ENCODE measurements around the gene NAT10.
"Not testable (repeated sequence)": the region's sequence is repeated elsewhere in the genome, so short reads cannot be mapped to it uniquely, and the experiment has no call there.

The NAT10 gene

GRCh38 chr11:34167961-34168360 lies 62.5 kb downstream of the NAT10 start:
- DNase-seq (ENCODE audit: low read depth, low spot score) = no peak

GRCh38 chr11:34168642-34169420 lies 63.4 kb downstream of the NAT10 start:
- no peak for DNase-seq (ENCODE audit: low read depth, low spot score)

GRCh38 chr11:34169686-34170085 lies 64.3 kb downstream of the NAT10 start:
- DNase-seq (ENCODE audit: low read depth, low spot score) = no peak

GRCh38 chr11:34173050-34173449 lies 67.6 kb downstream of the NAT10 start:
- DNase-seq (ENCODE audit: low read depth, low spot score) = no peak

GRCh38 chr11:34174412-34175041 lies 69.1 kb downstream of the NAT10 start:
- DNase-seq (ENCODE audit: low read depth, low spot score) = peak; percentile 47

- no peak for DNase-seq (ENCODE audit: low read depth, low spot score)
Measured at GRCh38 chr11:34175284-34176019, 70.0 kb downstream of the NAT10 start.

GRCh38 chr11:34176751-34177209 lies 71.4 kb downstream of the NAT10 start:
- no peak for DNase-seq (ENCODE audit: low read depth, low spot score)

- DNase-seq (ENCODE audit: low read depth, low spot score) = no peak
Measured at GRCh38 chr11:34178209-34178821, 72.9 kb downstream of the NAT10 start.

- DNase-seq (ENCODE audit: low read depth, low spot score) = no peak
Measured at GRCh38 chr11:34179026-34179675, 73.7 kb downstream of the NAT10 start.

GRCh38 chr11:34180040-34180813 lies 74.8 kb downstream of the NAT10 start:
- no peak for DNase-seq (ENCODE audit: low read depth, low spot score)

GRCh38 chr11:34180814-34181165 lies 75.4 kb downstream of the NAT10 start:
- DNase-seq (ENCODE audit: low read depth, low spot score) = not testable (repeated sequence)

GRCh38 chr11:34181251-34181650 lies 75.8 kb downstream of the NAT10 start:
- DNase-seq (ENCODE audit: low read depth, low spot score) = no peak

GRCh38 chr11:34181856-34182405 lies 76.5 kb downstream of the NAT10 start:
- no peak for DNase-seq (ENCODE audit: low read depth, low spot score)

- DNase-seq (ENCODE audit: low read depth, low spot score) = no peak
Measured at GRCh38 chr11:34182425-34182824, 77.0 kb downstream of the NAT10 start.

- no peak for DNase-seq (ENCODE audit: low read depth, low spot score)
Measured at GRCh38 chr11:34182921-34183685, 77.7 kb downstream of the NAT10 start.

GRCh38 chr11:34183848-34184391 lies 78.5 kb downstream of the NAT10 start:
- DNase-seq (ENCODE audit: low read depth, low spot score) = no peak

GRCh38 chr11:34184505-34185015 lies 79.1 kb downstream of the NAT10 start:
- DNase-seq (ENCODE audit: low read depth, low spot score) = no peak

- no peak for DNase-seq (ENCODE audit: low read depth, low spot score)
Measured at GRCh38 chr11:34185926-34186841, 80.8 kb downstream of the NAT10 start.
